GM19372 (cell line): ENCODE results near the gene RAPGEF4.

Experiments used
- ATAC-seq: cut with Tn5 transposase; IDR thresholded peaks from one replicate; pipeline ENCODE4 v1.9.1; 2021; ENCODE audit warnings: mild to moderate bottlenecking, low read depth, moderate library complexity; ENCODE audit not compliant: unreplicated experiment

RAPGEF4 gene

DNA sequence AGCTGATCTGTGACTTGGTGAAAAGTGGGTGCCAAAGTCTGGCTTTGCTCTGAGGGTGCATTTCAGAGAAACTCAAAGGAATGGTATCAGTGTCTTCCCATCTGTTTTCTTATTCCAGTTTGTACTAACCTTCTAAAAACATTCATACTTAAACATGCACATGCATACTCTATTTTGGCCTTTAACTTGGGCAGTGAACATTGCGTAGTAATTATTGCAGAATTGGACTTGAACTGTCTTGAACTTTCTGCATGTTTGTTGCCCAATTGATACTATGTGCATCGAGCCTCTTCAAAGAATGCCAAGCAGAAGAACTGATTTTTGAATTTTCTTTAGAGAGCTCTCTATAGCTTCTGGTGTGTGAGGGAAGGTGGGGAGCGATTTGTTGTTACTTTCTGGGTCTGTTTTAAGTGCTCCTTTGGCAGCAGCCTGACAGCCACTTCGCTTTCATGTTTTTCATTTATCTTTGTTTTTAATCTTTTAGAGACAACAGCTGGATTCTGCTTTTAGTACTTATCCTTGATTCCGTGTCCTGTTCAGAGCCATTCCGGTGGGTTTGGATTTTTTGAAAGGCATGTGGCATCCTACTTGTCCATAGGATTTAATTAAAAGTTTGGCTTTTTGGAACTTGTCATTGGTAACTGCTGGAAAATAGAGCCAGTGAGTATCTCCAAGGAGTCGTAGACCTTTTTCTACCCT, 159.2 kb downstream of the RAPGEF4 start:
- no peak for ATAC-seq

GRCh38 chr2:172896661-172897081, 161.0 kb downstream of the RAPGEF4 start:
- ATAC-seq: no peak

GRCh38 chr2:172900871-172901270, 165.2 kb downstream of the RAPGEF4 start:
- ATAC-seq: no peak

DNA sequence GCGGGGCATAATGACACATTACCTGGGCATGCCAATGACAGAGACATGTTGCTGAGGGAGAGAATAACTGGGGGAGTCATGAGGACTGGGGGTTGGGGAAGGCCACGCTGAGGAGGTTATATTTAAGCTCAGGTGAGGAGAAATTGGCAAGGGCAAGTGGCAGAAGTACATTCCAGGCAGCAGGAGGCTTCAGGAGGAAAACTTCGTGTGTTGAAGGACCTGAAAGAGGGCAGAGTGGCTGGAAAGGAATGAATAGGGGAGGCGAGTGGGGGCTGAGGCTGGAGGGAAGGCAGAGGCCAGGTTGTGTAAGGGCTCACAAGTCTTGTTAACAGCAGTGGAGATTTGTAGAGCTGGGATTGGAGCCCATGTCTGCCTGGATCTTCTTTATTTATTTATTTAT, 166.3 kb downstream of the RAPGEF4 start:
- no peak for ATAC-seq

GRCh38 chr2:172904236-172904635, 168.6 kb downstream of the RAPGEF4 start:
- no peak for ATAC-seq

DNA sequence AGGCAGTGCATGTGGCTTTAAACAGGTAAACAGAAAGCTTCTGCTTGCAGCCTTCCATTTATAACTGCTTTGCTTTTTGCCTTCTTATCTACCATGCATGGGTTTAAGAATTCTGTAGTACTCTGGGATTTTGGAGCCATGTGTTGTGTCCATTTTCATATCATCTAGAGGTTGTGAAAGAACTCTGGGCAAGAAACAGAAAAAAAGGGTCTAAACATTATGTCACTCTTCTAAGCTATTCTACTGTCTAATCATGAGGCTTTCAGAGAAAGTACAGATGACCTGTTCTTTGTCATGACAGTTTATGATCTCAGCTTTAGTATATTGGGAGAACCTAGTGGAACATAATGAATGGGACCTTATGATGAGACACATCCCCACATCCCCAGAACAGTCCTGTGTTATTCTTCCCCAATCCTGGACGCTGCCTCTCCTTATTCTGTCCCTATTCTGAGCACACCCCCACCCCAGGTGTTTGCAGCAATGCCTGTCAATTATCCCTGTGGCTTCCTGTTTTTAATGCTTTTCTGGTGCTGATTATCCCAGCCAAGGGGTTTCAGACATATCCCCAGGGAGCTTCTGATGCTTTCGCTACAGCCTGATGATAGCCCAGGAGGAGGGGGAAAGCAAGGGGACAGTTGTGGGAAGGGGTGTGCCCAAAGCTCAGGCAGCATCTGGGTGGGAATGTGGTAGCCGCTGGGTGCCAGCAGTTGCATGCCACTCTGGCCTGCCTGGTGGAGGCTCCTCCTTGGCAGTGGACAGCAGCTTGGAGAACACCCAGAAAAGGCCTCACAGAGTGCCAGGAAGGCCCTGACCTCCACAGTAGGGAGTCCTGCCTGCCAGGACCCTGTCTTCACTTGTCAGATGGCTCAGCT, 170.5 kb downstream of the RAPGEF4 start:
- no peak for ATAC-seq

DNA sequence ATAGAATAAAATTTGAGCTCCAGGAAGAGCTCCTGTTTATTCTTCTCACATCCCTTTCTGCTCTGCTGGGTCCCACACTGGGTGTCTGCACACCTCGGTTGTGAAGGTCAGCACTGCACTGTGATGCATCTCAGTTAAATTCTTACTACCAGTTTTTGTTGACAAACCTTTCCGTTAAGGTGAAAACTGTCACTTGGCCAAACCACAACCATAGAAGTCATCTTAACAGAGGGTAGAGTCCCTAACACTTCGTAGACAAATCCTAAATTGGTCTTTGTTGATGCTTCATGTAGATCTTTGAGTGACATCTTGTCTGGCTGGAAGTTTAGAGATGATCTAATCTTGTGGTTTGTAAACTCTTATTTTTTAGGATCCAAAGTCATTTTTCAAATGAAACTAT, 172.6 kb downstream of the RAPGEF4 start:
- no peak for ATAC-seq

- ATAC-seq: no peak
These were observed 173.8 kb downstream of the RAPGEF4 start for GRCh38 chr2:172909454-172909853.

DNA sequence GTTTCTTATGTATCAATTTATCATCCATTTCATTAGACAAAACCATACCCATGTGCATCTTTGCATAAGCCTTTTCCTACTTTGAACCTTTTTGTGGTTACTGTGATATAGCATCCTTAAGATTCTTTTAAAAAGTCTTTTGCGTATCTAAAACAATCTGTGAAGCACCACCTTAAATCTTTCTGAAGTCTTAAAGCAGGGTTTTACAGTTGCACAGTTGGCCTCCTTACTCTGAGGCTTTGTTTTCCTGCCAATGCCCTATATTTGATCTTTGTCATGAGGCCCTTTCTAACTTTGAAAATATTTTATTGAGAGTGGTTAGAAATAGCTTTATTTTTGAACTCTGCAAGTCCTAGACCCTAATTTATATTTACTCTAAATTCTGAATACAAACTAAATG, 176.6 kb downstream of the RAPGEF4 start:
- ATAC-seq: no peak

DNA sequence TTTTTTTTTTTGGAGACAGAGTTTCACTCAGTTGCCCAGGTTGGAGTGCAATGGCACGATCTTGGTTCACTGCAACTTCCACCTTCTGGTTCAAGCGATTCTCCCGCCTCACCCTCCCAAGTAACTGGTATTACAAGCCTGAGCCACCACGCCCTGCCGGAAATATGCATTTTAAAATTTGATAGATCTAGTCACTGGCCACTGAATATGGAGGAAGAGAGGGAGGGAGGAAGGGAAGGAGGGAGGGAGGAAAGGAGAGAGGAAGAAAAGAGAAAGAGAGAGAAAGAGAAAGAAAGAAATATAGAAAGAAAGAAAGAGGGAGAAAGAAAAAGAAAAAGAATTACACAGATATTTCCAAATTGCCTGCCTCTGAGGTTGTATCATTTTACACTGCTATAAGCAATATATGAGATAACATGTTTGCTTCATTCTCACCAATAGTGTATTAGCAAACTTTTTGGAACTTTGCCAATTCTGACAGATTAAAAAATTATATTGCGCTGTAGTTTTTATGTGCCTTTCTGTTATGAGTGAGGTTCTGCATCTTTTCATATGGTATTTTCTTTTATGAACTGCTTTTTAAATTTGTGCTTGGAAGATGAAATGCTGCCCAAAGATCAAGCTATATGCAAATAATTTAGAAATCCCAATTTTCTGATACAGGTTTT, 178.8 kb downstream of the RAPGEF4 start:
- no peak for ATAC-seq

- no peak for ATAC-seq
These were observed 182.1 kb downstream of the RAPGEF4 start for GRCh38 chr2:172917716-172918115.

DNA sequence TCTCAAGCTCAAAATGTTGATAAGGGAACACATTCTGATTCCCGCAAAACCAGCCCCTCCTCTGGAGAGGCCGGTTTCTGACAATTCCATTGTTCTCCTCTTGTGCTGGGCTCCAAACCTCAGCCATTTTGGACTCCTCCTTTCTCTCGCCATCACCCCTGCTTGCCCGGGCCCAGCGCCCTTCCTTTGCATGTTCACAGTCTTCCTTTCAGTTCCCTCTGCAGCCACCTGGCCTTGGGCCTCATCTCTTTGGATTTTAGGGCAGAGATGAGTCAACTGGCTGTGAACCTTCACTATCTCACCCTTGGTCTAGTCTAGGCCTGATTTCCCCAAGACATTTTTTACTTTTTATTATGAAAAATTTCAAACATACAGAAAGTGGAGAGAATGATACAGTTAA, 184.1 kb downstream of the RAPGEF4 start:
- no peak for ATAC-seq

DNA sequence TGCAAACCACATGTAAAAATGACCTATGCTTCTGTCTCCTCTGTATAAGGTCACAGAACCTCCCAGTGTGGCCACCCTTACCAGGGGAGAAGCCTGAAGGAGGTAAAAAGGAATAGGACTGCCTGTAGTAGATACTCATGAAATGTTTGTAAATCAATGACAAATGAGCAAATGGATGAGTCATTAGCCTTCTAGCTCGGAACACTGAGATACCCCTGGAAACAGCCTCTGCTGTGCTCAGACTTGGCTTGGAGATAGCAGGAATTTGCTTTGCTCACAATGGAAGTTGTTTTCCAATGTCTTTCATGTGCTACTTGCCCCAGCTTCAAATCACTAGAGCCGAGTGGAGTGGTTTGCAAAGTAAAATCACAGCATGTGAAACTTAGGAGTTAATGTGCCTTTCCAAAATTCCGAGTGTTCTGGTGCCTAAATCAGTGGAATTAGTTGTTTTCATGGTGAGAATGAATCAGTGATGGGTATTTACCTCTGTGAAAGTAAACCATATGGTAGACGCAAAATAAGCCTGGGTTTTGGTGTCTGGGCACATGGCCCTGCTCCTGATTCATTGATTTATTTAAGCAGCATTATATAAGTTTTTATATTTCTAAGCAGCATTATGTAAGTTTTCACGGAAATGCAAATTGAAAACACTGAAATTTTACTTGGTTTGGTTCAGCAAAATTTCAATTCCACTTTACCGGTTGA, 186.0 kb downstream of the RAPGEF4 start:
- no peak for ATAC-seq

GRCh38 chr2:172922306-172922705, 186.7 kb downstream of the RAPGEF4 start:
- no peak for ATAC-seq

DNA sequence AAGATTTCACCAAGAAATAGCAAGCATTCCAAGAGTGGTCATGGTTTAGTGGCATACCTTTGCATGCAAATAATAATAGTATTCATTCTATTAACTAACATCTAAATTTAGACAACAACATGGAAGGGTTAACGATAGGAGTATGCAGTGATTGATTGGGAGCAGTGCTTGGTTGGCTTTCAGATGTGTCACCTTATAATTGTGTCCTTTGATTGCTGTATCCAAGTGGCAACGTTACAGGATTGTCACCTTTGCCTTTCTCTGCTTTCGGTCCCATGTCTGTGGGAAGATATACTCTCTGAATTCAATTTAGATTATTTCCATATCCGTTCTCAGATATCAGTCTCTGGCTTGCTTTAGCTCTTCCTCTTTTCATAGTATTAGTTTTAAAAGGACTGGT, 187.2 kb downstream of the RAPGEF4 start:
- no peak for ATAC-seq

DNA sequence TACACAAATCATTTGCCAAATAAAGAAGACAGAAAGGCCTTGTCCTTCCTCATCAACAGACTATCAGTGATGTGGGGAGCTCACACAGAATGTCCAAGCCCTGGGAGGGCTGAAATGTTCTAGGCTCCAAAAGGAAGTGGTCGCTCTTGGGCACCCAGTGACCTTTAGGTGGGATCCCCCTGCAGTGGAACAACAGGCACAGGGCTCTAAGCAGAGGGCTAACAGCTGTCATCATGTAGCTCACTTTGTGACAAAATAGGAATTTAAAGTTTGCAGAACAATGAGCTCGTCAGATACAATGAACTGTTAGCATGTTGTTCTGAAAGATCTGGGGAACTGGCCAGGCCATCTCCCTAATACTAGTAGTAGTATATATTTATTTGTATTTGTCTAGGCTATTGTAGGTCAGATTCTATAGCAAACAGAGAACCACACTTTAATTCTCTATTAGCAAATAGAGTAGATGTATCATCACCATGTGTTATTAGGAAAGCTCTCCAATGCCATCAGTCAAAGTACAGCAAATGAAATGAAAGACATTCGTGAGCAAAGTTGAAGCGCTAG, 188.5 kb downstream of the RAPGEF4 start:
- ATAC-seq: no peak

DNA sequence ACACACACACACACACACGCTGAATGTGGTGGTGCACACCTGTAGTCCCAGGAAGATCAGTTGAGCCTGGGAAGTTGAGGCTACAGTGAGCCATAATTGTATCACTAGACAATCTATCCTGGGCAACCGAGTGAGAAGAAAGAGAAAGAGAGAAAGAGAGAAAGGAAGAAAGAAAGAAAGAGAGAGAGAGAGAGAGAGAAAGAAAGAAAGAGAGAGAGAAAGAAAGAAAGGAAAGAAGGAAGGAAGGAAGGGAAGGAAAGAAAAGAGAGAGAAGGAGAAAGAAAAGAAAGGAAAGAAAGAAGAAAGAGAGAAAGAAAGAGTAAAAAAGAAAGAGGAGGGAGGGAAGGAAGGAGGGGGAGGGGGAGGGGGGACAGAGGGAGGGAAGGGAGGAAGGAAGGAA, 190.0 kb downstream of the RAPGEF4 start:
- no peak for ATAC-seq

DNA sequence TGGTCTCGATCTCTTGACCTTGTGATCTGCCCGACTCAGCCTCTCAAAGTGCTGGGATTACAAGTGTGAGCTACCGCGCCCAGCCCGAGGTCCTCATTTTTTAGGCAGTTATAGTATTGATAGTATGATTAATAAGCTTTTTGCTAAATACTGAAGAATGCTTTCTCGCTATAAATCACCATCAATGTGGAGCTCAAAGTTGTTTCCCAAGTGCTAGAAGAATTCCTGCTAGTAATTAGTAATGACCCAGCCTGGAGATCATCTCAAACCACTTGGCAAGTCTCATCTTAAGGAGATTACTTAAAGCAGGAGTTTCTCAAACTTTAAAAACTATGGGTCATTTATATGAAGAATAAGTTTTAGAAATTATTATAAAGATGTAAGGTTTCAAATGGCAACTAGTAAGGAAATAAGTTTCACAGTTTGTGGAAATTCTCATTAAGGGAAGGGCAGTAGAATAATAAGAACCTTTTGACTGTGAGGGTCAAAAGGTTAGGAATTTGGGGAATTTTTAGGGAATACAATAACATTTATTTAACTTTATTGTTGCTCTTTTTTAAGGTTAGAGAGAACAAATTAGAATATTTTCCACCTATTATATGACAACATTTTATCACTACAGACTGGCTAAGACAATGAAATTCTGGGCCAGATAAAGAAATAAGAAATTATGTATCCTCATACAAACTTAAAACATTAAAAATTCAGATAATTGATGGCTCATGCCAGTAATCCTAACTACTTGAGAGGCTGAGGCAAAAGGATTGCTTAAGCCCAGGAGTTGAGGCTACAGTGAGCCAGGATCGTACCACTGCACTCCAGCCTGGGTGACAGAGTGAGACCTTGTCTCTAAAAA, 191.4 kb downstream of the RAPGEF4 start:
- no peak for ATAC-seq

- no peak for ATAC-seq
These were observed 192.2 kb downstream of the RAPGEF4 start for GRCh38 chr2:172927641-172928357.
